Type B pancreatic cell (in vitro differentiated cells): Measurements from ENCODE around the gene RAB18. TPM values are rescaled to one million over a fixed set of nuclear protein-coding genes. Genes with fewer than 3 reads are reported as not detected.

Experiments used
- DNase-seq: peaks from one replicate; pipeline ENCODE4 v3.0.0; 2021; ENCODE audit warnings: mixed read lengths; ENCODE audit not compliant: unreplicated experiment; ENCODE audit errors: extremely low spot score
- H3K27ac Mint-ChIP-seq: 2 replicates; pipeline ENCODE4 v1.8.0; 2021; ENCODE audit warnings: mild to moderate bottlenecking, mixed read lengths
- H3K27me3 Mint-ChIP-seq: 2 replicates; pipeline ENCODE4 v1.8.0; 2021; ENCODE audit warnings: mixed read lengths
- H3K36me3 Mint-ChIP-seq: 2 replicates; pipeline ENCODE4 v1.8.0; 2021; ENCODE audit warnings: mixed read lengths
- H3K4me1 Mint-ChIP-seq: one replicate; pipeline ENCODE4 v1.8.0; 2021; ENCODE audit warnings: mixed read lengths; ENCODE audit not compliant: unreplicated experiment
- H3K4me3 Mint-ChIP-seq: 2 replicates; pipeline ENCODE4 v1.8.0; 2021; ENCODE audit warnings: mild to moderate bottlenecking, mixed read lengths
- H3K9me3 Mint-ChIP-seq: 2 replicates; pipeline ENCODE4 v1.8.0; 2021; ENCODE audit warnings: mixed read lengths
- CTCF ChIP-seq: fragments of 200-600 bp; sonication (generic); conservative IDR thresholded peaks from 2 replicates; pipeline ENCODE4 v1.5.0; 2021; ENCODE audit warnings: antibody characterized with exemption, mild to moderate bottlenecking
- long read RNA-seq: library from polyadenylated mRNA; unstranded; transcript quantifications from one replicate; pipeline ENCODE4 v2.0.0, GENCODE V29; 2020
- total RNA-seq: library from RNA; stranded (reverse); gene quantifications from 2 replicates; pipeline ENCODE4 v1.2.1, GENCODE V29; 2021; ENCODE audit warnings: low replicate concordance

RAB18 gene
- 81.8 and 112 TPM in 2 replicates for total RNA-seq
- long read RNA-seq, full-length matches to known transcripts = 369 of 389 reads
- long read RNA-seq, partial matches to known transcripts = 4 of 389 reads
- long read RNA-seq, other reads (novel, unspliced or antisense) = 16 of 389 reads

- Mint-ChIP-seq H3K4me3 (peak within 1 kb of the TSS; percentile 100), H3K4me1 (peaks cover 26% of the 10 kb centered on the region), H3K27me3 (peaks cover 20% of the 10 kb centered on the region), H3K9me3 (no peaks in the 10 kb centered on the region), H3K36me3 (peaks cover 6% of the 10 kb centered on the region), H3K27ac (peak within 1 kb of the TSS; percentile 99)
- peak; percentile 97 for DNase-seq
- TF ChIP-seq CTCF = no peak
Observed at GRCh38 chr10:27504007-27504807, at the start of gene RAB18. RAB18 (plus strand) TSS chr10:27504304; CDS start chr10:27504370, 66 bp downstream.

GRCh38 chr10:27454837-27455236 lies 49.3 kb upstream of the RAB18 start:
- no peaks in the 10 kb centered on the region for H3K27me3 Mint-ChIP-seq
- no peak for TF ChIP-seq CTCF
- H3K36me3 Mint-ChIP-seq = no peaks in the 10 kb centered on the region
- no peaks in the 10 kb centered on the region for H3K9me3 Mint-ChIP-seq
- H3K4me3 Mint-ChIP-seq = no peak overlapping the region
- H3K27ac Mint-ChIP-seq = no peak overlapping the region
- no peaks in the 10 kb centered on the region for H3K4me1 Mint-ChIP-seq
- no peak for DNase-seq

- Mint-ChIP-seq H3K27me3 (no peaks in the 10 kb centered on the region), H3K36me3 (no peaks in the 10 kb centered on the region), H3K4me1 (no peaks in the 10 kb centered on the region), H3K4me3 (no peak overlapping the region), H3K27ac (no peak overlapping the region), H3K9me3 (no peaks in the 10 kb centered on the region)
- no peak for TF ChIP-seq CTCF
- DNase-seq = no peak
Observed at GRCh38 chr10:27457261-27457945, 46.7 kb upstream of the RAB18 start.

GRCh38 chr10:27457966-27458365 lies 46.1 kb upstream of the RAB18 start:
- no peaks in the 10 kb centered on the region for H3K9me3 Mint-ChIP-seq
- no peaks in the 10 kb centered on the region for H3K27me3 Mint-ChIP-seq
- H3K4me1 Mint-ChIP-seq = no peaks in the 10 kb centered on the region
- no peak overlapping the region for H3K27ac Mint-ChIP-seq
- no peak overlapping the region for H3K4me3 Mint-ChIP-seq
- H3K36me3 Mint-ChIP-seq = no peaks in the 10 kb centered on the region
- no peak for TF ChIP-seq CTCF
- DNase-seq = no peak

GRCh38 chr10:27461312-27461711 lies 42.8 kb upstream of the RAB18 start:
- no peaks in the 10 kb centered on the region for H3K36me3 Mint-ChIP-seq
- H3K4me1 Mint-ChIP-seq = no peaks in the 10 kb centered on the region
- H3K27me3 Mint-ChIP-seq = peaks cover 9% of the 10 kb centered on the region
- TF ChIP-seq CTCF = no peak
- H3K9me3 Mint-ChIP-seq = no peaks in the 10 kb centered on the region
- no peak overlapping the region for H3K27ac Mint-ChIP-seq
- no peak overlapping the region for H3K4me3 Mint-ChIP-seq
- no peak for DNase-seq
